H4 (cell line): ENCODE measurements around the gene ETS1. TPM values are rescaled to one million over a fixed set of nuclear protein-coding genes. Genes with fewer than 3 reads are reported as not detected.

ENCODE experiments used
- DNase-seq: peaks from one replicate; pipeline ENCODE4 v3.0.0-alpha.2; 2015; ENCODE audit warnings: low spot score
- total RNA-seq: library from RNA; depleted of rRNA; stranded (reverse); fragments of >200 nt; shearing (Covaris generic); gene quantifications from 2 replicates; pipeline ENCODE4 v1.2.3, GENCODE V29; 2014

Gene ETS1
- total RNA-seq, 1 experiment from 2014 or later, result 27.7 TPM

DNA sequence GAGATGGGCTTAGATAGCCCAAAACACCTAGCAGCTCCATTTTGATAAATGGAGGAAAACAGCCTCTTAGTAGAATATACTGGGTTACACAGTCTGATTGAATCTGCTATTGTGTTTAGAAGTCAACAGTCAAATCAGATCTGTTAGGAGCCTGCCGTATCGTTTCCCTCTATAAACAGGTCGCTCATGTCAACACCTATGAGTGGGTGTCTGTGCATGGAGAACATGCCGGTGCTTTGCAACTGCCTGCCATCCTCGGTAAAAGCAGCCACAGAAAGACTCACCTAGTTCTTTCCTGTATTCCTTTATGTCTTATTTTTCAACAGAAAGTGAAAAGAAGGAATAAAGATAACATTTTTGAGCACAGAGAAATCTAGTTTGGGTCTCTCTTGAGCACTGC is 99.4 kb downstream of the ETS1 start:
- DNase-seq, result no peak

DNA sequence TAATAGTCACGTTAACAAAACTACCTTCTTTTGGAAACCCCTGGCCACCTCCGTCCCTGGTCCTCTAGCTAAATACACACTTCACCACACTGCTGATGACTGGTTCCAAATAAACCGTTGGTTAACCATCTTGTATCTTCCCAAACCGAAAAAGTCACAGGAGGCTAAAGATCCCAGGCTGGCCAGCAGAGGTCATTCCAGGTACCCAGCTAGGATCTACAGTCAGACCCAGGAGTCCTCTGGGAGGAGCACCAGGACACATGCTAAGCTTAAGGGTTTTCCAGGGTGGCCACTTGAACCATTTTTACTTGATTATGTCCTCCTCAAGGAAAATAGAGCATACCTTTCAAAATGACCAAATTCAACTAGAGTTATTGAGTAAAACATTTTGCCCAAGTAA is 103.2 kb downstream of the ETS1 start:
- no peak for DNase-seq

DNA sequence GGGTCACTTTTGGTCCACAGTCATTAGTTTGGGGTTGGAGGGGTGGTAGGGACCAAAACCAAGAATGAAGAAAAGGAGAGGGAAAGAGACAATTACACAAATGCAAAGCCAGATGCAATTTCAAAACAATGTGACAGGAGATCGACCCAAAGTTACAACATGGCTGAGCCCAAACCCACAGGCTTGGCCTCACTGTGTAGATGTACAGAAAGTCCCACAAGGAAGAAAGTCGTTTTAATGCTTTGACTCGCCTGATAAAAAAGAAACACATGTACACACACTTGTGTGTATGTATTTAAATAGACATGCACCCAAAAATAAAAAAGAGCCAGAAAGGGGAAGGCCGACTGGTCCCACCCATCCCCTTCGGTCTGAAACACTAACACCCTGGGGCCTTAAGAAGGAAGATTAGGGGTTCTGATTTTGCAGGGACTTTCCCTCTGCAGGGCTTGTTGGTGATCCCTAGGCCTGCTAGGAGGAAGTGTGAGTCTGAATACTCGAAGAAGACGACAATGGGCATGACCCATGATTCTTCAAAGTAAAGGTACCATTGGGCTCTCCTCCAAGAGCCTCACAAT is 104.1 kb downstream of the ETS1 start:
- DNase-seq, result no peak

DNA sequence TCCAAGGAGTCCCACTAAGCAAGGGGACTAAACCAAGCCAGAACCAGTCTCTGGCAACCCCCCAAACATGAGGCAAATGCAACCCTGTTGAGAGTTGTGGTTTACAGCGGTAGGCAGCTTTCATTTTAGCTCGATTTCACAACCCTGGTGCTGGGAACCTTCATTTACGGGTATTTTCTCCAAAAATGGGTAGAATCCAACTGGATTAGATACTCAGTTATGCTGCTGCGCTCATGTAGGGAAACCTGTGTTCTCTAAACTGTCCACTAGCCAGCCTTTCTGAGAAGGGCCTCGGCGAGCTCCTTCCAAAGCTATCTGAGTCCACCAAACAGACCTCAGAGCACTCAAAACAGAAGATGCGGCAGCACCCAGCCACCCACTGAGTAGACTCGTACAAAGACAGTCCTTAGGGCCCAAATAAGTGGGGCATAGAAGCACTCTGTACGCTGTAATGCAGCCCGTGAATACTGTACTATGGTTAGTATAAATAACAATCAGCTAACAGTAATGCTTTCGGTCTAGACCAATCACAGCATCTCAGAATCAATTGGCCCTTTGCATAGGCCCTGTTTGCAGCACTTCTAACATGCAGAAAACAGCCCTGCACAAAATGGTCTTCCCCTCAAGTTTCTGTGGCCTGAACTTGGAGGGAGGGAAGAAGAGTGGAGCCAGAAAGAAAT is 104.7 kb downstream of the ETS1 start:
- DNase-seq, result peak; percentile 86

DNA sequence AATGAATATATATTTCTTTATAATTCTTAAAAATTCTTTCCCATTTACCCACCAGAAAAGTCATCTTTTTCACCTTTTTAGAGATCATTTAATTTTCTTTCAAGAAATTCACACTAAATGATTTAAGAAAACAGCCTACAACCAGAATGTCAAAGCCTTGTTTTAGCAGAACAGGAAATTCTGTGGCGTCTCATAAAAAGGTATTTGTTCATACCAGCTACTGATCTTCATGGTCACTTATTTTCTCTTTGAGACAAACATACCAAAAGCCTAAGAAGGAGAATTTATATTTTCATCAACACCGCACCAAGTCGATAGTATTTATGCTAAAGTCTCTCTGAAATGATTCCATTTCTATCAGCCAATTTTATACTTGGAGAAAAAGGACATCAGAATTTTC is 105.3 kb downstream of the ETS1 start:
- DNase-seq, result no peak

DNA sequence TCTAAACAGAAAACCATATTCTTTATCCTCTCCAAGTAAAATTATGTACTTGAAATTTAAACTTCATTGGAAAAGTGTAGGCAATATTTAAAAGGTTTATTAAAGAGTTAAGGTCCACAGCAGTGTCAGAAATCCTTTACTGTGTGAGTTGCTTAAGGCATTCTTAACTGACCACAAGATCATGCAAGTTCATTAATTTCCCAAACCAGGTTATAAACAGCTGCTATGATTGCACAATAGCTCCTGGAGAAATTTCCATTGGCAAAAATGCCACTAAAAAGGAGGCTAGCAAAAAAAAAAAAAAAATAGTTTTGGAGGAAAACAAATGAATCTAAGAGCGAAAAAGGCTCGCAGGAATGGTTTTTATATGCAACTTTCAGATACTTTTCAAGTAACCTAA is 106.2 kb downstream of the ETS1 start:
- peak; percentile 78 for DNase-seq

DNA sequence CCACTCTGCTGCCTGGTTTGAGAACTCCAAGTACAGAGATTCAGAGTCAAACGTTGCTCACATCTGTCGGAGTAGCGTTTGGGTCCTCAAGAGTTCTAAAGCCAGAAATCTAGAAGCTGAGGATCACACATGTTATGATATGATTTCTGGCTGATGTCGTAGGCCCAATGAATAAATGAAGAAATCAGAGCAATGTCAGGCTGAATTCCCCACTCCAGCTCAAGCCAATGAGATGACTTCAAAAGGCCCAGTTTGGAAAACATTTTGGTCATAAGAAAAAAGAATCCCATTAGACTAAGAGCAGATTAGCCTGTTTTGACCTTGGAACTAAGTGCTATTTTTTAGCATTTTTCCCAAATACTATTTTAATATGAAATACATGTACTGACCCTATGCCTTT is 106.7 kb downstream of the ETS1 start:
- no peak for DNase-seq

DNA sequence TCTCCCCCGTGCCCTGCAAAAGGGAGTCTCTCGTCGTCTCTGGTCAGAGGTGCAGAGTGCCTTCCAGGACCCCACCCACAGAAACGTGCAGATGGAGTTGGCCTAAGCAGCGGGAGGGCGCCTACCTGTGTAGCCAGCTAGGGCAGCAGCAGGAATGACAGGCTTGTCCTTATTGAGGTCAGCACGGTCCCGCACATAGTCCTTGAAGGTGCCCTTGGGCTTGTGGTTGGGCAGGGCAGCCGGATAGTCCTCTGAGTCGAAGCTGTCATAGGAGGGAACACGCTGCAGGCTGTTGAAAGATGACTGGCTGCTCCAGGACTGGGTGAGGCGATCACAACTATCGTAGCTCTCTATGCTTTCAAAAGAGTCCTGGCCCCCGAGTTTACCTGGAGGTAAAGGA is 107.3 kb downstream of the ETS1 start:
- no peak for DNase-seq

DNA sequence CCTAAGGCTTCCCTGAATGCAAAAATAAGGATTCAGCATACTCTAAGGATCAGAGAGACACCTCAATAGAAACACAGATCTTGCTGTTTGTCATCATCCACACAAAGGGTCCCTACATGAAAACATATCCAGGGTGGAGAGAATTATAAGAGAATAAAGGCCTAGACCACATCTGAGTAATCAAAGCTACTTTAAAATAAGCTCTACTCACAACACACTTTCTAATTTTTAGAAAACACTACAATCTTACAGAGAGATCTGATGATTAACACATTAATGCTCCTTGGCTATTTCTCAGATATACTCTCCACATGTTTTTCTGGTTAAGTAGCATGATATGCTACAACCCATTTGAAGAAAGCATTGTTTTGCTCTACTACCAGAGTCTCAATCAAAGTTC is 108.2 kb downstream of the ETS1 start:
- DNase-seq, result no peak

DNA sequence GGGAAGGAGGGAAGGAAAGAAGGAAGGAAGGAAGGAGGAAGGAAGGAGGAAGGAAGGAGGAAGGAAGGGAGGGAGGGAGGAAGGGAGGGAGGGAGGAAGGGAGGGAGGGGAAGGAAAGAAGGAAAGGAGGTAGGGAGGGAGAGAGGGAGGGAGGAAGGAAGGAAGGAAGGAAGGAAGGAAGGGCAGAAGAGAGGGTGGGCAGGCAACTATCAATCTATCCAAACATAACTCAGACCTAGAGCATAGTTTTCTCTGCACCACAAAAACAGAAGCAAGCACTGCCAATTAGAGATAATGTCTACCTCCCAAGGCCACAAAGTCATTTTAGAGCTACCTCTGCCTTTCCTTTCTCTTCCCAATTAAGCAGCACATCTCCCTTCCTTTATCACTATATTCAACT is 109.1 kb downstream of the ETS1 start:
- DNase-seq, result no peak

DNA sequence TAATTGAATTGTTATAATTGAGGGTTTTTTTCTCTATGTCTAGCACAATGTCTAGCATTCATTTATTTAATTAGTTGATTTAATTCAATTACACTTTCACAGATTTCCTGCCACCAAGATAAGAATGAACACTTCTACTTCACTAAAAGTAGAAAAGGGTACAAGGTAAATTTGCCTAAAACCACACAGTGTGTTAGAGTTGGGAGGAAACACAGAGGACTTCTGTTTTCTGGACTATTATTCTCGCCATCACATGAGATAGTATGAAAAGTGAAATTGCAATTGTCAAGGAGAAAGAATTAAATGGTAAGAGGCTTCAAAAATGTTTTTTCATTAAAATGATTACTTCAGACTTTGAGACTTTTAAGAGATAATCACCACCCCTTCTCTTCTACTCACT is 109.5 kb downstream of the ETS1 start:
- no peak for DNase-seq

DNA sequence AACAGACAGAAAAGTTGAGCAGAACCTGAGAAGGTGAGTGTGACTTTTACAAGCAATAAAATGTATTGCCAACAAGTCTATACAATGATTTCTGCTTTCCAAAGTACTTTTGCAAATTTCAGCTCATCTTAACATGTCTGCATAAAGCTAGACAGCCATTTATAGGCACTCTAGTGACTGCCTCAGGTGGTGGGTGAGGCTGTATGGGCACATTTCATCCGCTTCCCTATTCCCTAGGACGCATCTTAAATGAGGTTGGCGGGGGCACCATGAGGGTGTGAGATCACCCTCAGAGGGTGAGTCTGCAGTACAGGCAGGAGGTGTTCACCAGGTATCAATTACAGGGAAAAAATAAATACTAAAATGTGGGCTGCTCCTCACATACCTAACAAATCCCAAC is 110.1 kb downstream of the ETS1 start:
- no peak for DNase-seq

DNA sequence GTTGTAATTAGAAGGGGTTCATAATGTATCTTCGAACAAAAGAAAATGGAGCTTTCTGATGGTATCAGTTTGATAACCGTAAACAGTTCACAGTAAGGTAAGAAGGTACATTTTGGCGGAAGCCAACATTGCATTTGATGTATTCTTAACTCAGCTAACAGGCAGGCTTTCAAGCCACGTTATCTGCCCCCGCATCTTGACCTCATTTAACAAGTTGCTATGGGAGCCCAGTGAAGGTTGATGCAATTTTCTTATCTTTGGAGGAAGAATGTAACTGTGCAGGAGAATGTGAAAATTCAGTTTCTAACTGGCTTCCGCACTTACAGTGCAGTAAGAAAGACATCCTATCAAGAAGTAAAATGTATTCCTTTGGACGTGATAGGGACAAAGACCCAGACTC is 110.6 kb downstream of the ETS1 start:
- DNase-seq, result no peak

DNA sequence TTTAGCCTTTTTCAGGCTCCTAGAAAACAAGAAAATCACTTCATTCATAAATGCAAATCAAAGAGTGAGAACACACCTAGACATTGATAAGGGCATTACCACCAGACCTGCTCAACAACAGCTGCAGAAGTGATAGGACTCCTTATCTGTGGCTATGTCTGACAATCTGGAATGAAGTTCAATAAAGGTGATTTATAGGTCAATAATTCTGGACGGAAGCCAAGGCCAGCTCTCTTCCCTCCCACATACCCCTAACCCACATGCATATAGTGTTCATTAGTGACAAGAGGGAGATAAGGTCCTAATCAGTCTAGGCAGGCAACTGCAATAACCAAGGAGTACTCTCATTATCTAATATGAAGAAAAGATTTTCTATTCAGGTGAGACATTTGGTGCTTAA is 111.3 kb downstream of the ETS1 start:
- no peak for DNase-seq

DNA sequence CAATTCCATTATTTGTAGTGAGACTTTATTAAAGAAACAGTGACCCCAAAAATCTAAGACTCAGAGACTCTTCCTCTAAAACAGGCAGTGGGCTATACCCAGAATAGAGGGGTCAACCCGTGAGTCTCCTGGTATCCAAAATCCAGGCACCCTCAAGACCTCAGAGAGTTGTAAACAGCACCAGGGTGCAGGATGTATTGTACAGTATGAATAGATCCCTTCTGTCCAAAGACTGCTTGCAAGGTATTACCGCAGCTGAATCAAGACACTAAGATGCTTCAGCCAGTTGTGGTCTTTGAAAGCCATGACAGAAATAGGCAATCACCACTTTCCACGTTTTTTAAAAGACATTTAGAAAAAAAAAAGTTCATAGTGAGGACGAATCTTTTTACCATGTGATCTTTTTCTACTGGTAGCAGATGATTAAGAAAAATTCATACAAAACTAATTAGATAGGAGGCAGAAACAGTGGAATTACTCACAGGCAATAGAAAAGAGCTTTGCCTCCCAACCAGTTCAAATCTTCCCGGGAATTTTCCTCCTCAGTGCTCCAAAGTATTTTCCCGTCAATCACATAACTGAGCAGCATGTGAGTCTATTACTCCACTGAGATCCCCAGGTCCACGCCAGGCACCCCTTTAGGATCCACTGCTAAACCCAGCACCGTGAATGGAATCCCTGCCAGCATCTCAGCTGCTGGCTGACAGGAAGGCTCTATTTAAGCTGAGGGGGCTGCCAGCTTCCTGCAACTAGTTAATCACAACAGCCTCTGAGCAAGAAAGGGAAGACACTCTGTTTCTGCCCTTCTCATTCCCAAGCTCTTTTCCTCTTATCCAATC is 113.1 kb downstream of the ETS1 start:
- DNase-seq, result no peak

DNA sequence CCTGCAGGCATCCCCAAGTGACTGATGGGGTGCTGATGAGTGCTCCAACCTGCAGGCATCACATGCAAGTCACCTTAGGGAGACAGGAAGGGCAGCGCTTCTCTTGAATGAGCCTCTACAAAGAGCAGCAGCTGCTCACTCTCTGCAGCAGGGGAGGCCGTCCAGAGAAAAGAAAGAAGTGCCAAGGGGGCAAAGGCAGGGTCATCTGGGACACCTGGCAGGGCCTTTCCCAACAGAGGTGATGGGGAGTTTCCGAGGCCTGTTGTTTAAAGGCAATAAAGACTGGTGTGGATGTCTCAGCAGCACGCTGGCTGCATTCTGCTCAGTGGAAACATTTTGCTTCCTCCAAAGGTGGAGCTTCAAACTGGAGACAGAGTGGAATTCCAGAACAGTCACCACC is 113.7 kb downstream of the ETS1 start:
- DNase-seq, result no peak

DNA sequence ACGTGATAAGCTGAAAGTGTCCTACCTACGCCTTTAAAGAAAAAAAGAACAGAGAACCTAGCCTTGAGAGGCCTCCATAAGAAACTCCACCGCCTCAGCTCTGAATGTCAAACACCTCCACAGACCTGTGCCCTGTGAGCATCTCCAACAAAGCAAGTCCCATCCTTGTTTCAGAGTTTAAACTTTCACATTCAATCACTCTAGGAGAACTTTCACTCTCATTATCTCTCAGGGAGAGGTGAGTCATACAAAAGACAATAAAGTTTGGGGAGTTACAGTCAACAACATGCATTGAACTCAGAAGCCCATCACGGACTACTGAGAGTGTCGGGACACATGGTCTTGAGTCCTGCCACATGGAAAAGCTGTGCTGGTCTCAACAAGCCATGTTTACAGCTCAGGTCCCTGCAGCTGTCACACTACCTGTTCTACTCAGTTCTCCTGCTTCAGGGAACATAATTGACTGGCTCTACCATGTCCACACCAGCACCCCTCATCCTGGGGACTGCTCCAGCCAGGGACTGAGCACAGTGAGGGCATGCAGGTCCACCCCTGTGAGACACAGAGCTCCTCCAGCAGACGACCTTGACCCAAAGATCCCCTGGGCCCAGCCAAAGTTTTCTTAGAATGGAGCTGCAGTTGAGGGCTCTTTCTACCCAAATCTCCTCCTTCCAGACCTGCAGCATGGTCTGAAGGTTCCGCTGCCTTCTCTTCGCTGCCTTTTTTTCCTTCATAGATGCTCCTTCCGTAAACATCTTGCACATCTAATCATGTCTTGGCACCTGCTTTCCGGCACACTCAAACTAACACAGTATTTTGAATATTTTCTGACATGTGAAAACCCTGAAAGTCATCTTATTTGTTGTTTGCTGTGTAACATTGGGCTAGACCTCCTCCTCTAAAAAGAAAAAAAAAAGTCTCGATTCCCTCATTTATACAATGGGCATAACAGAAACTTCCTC is 114.9 kb downstream of the ETS1 start:
- no peak for DNase-seq

DNA sequence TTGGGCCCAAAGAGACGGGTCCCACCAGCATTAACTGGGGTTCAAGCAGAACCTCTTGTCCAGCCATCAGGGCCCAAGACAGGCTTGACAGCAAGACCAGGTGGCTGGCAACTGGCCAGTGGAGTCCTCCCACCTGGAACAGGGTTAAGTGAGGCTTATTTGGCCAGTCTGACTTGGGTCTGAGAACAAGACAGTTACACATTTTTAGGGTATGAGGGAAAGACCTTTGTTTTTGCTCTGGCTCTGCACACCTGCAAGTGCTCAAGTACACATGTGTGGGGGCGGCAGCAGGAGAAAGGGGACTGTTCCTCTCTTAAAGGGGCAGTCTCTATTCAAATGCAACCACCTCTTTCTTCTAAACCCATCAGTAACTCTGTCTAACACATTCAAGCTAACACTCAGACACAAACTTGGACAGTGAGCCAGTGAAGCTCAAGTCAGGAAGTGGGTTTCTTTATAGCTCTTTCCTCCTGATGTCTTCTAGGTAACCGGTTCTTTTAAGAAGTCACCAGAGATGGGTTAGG is 116.2 kb downstream of the ETS1 start:
- DNase-seq, result no peak

DNA sequence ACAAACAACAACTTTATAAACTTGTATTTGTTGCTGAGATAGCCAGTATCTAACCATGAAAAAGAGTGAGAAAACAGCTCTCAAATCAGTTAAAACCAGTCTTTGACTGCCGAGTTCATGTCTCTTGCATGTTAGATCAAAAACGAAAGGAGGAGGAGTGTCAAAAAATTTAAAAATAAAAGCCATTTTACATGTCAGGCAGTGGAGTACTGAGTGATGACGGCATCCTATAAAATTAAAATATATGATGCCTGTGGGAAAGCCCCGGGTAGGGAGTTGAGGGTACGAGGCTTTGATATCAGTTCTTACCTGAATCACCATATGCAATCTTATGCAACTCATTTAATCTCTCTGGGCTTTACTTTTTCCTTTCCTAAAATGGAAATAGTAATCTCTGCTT is 117.3 kb downstream of the ETS1 start:
- no peak for DNase-seq

DNA sequence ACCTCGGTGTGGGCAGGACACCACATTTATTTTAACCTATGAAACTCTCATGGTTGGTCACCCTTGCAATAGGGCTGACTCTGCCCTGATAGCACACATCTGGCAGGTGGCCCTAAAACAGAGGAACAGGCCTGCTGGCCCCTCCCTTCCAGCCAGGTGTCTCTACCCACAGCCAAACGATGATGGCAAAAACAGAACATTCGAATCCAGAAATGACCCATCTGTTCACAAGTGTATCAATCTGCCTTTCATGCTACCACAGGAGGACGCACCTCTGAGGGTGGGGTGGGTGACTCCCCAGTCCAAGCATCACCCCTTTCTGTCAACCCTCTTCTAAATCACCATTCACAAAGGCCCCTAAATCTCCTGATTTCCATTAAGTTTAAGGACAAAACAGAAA is 118.1 kb downstream of the ETS1 start:
- DNase-seq, result no peak

DNA sequence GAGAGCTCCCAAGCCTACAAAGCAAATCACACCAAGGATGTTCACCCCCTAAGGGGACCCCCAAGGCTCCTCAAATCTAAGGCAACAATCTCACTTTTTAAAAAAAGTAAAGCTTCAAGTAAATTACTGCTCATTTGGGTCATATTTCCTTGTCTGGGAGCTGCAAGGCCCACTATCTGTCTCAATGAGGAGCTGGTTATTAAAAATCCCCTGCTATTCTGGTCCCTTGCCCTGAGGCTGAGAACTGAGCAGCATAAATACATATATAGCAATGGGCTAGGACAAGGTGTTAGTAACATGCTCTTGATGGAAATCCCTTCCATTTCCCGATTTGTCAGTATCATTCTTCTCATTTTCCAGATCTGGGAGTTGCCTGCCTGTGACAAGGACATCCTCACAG is 119.2 kb downstream of the ETS1 start:
- DNase-seq, result no peak

DNA sequence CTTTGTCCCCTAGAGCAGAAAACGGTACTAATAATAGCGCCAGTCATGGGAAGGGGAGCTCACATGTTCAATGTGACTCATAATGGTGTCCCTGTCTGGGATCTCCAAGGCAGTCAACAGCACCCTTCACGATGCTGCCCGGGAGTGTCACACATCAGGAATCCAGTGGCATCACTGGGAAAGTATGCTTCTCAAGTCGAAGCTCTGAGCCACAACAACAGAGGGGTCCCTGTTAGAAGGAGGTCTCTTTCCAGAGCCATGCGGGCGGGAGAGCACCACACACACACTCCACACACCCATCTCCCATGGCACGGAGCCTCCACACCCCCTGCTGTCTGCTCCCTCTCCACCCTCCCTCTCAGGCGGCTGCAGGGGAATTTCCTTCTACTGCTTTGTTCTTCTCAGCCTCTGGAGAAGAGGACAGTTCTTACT is 119.7 kb downstream of the ETS1 start:
- DNase-seq, result peak; percentile 87
